NT2/D1 (cell line): ENCODE results near the gene OR1A1.
"Not testable (repeated sequence)": the region's sequence is repeated elsewhere in the genome, so short reads cannot be mapped to it uniquely, and the experiment has no call there.

ENCODE experiments used
- DNase-seq: peaks from one replicate; pipeline ENCODE4 v3.0.0-alpha.2; 2011; ENCODE audit warnings: low read depth, low spot score
- H3K27me3 ChIP-seq: 2 replicates; pipeline ENCODE4 v1.6.0; 2011; ENCODE audit warnings: mild to moderate bottlenecking; ENCODE audit not compliant: insufficient read length, insufficient read depth
- H3K36me3 ChIP-seq: 2 replicates; pipeline ENCODE4 v1.6.1; 2011; ENCODE audit warnings: mild to moderate bottlenecking, low read length, mixed read lengths; ENCODE audit not compliant: insufficient read depth, insufficient read length
- H3K4me1 ChIP-seq: 2 replicates; pipeline ENCODE4 v1.5.1; 2011; ENCODE audit not compliant: insufficient read depth, insufficient read length
- H3K4me3 ChIP-seq: 2 replicates; pipeline ENCODE4 v1.5.1; 2011; ENCODE audit warnings: low read depth; ENCODE audit not compliant: insufficient read length
- H3K9ac ChIP-seq: 2 replicates; pipeline ENCODE4 v1.6.0; 2011; ENCODE audit warnings: low read depth; ENCODE audit not compliant: insufficient read length
- H3K9me3 ChIP-seq: 2 replicates; pipeline ENCODE4 v1.5.1; 2011; ENCODE audit warnings: mild to moderate bottlenecking, low read length; ENCODE audit not compliant: insufficient read depth
- SUZ12 ChIP-seq: IDR thresholded peaks from 2 replicates; pipeline ENCODE4 v1.6.1; 2011; ENCODE audit not compliant: insufficient read length, insufficient read depth; ENCODE audit errors: extremely low read depth
- YY1 ChIP-seq: IDR thresholded peaks from 2 replicates; pipeline ENCODE4 v1.6.1; 2011; ENCODE audit not compliant: insufficient read length, insufficient read depth
- ZNF274 ChIP-seq: IDR thresholded peaks from 2 replicates; pipeline ENCODE4 v1.6.1; 2011; ENCODE audit warnings: mild to moderate bottlenecking, low read depth, low read length

The OR1A1 gene

GRCh38 chr17:3207367-3207766, at the start of gene OR1A1:
TSS of gene OR1A1 (plus strand) at chr17:3207667. CDS start at chr17:3215621, 7,954 bp downstream.
- no peaks in the 10 kb centered on the region for H3K27me3 ChIP-seq

GRCh38 chr17:3167574-3167973, 39.9 kb upstream of the OR1A1 start:
- H3K4me3 ChIP-seq, result no peak overlapping the region
- H3K9ac ChIP-seq, result no peak overlapping the region
- H3K9me3 ChIP-seq, result peaks cover 24% of the 10 kb centered on the region
- no peak for DNase-seq
- TF ChIP-seq ZNF274 (no peak), YY1 (no peak), SUZ12 (no peak)
- no peaks in the 10 kb centered on the region for H3K36me3 ChIP-seq
- H3K4me1 ChIP-seq, result no peaks in the 10 kb centered on the region
- H3K27me3 ChIP-seq, result no peaks in the 10 kb centered on the region

More at GRCh38 chr17:3207367-3207766, at the start of gene OR1A1:
- TF ChIP-seq SUZ12, result no peak
- TF ChIP-seq ZNF274, result no peak
- TF ChIP-seq YY1, result no peak
- H3K4me3 ChIP-seq, result no peak within 1 kb of the TSS
- H3K4me1 ChIP-seq, result no peaks in the 10 kb centered on the region
- DNase-seq, result no peak
- H3K9me3 ChIP-seq, result no peaks in the 10 kb centered on the region
- no peak within 1 kb of the TSS for H3K9ac ChIP-seq
- no peaks in the 10 kb centered on the region for H3K36me3 ChIP-seq

GRCh38 chr17:3189961-3190360, 17.5 kb upstream of the OR1A1 start:
- no peaks in the 10 kb centered on the region for H3K4me1 ChIP-seq
- no peak for DNase-seq
- H3K36me3 ChIP-seq, result no peaks in the 10 kb centered on the region
- no peaks in the 10 kb centered on the region for H3K27me3 ChIP-seq
- H3K4me3 ChIP-seq, result no peak overlapping the region
- TF ChIP-seq SUZ12 (no peak), ZNF274 (no peak), YY1 (no peak)
- H3K9ac ChIP-seq, result no peak overlapping the region
- peaks cover 5% of the 10 kb centered on the region; the same call in 1 of the 2 replicates for H3K9me3 ChIP-seq

- TF ChIP-seq SUZ12 (no peak), ZNF274 (no peak), YY1 (no peak)
- no peaks in the 10 kb centered on the region for H3K9me3 ChIP-seq
- no peak within 1 kb of the TSS for H3K9ac ChIP-seq
- no peaks in the 10 kb centered on the region for H3K36me3 ChIP-seq
- no peaks in the 10 kb centered on the region for H3K4me1 ChIP-seq
- no peak within 1 kb of the TSS for H3K4me3 ChIP-seq
- no peaks in the 10 kb centered on the region for H3K27me3 ChIP-seq
- no peak for DNase-seq
Observed at GRCh38 chr17:3197219-3197618, 10.2 kb upstream of the OR1A1 start, which contains the start of gene OR1A2. TSS of gene OR1A2 (plus strand) at chr17:3197519. CDS start at chr17:3197519, 0 bp downstream.

- TF ChIP-seq YY1 (no peak), SUZ12 (no peak), ZNF274 (no peak)
- DNase-seq, result no peak
Observed at GRCh38 chr17:3208484-3208883, 1.0 kb downstream of the OR1A1 start.

GRCh38 chr17:3213001-3213400, 5.5 kb downstream of the OR1A1 start:
- no peak for TF ChIP-seq YY1
- no peak for TF ChIP-seq ZNF274
- no peak for TF ChIP-seq SUZ12
- Histone ChIP-seq H3K4me1 (no peaks in the 10 kb centered on the region), H3K27me3 (no peaks in the 10 kb centered on the region), H3K9ac (no peak overlapping the region), H3K36me3 (no peaks in the 10 kb centered on the region), H3K4me3 (no peak overlapping the region), H3K9me3 (peaks cover 5% of the 10 kb centered on the region; the same call in 1 of the 2 replicates)
- no peak for DNase-seq

More at GRCh38 chr17:3208484-3208883, 1.0 kb downstream of the OR1A1 start:
- H3K4me3 ChIP-seq, result no peak overlapping the region
- no peaks in the 10 kb centered on the region for H3K36me3 ChIP-seq
- no peaks in the 10 kb centered on the region for H3K4me1 ChIP-seq
- no peak overlapping the region for H3K9ac ChIP-seq
- H3K9me3 ChIP-seq, result peaks cover 2% of the 10 kb centered on the region; the same call in 1 of the 2 replicates
- H3K27me3 ChIP-seq, result no peaks in the 10 kb centered on the region

GRCh38 chr17:3213587-3213986, 6.1 kb downstream of the OR1A1 start:
- TF ChIP-seq ZNF274 (no peak), SUZ12 (no peak)
- H3K4me1 ChIP-seq, result no peaks in the 10 kb centered on the region
- H3K9me3 ChIP-seq, result peaks cover 5% of the 10 kb centered on the region; the same call in 1 of the 2 replicates
- DNase-seq, result no peak
- H3K9ac ChIP-seq, result no peak overlapping the region
- no peak overlapping the region for H3K4me3 ChIP-seq
- H3K27me3 ChIP-seq, result no peaks in the 10 kb centered on the region
- no peaks in the 10 kb centered on the region for H3K36me3 ChIP-seq

- H3K9ac ChIP-seq, H3K4me3 ChIP-seq, H3K4me1 ChIP-seq, H3K9me3 ChIP-seq, H3K36me3 ChIP-seq, H3K27me3 ChIP-seq, DNase-seq: not testable (repeated sequence)
Observed at GRCh38 chr17:3219978-3220377, 12.5 kb downstream of the OR1A1 start.
